PC-9 (cell line): Measurements from ENCODE around the gene HOXD11. TPM values are rescaled to one million over a fixed set of nuclear protein-coding genes. Genes with fewer than 3 reads are reported as not detected.

Experiments used
- BruUV-seq: library from RNA; stranded (reverse); fragments of 400-500 nt; replicated peaks from 2 replicates; lab custom pipeline; 2021; lab: Mats Ljungman, UMichigan
- CTCF ChIA-PET: fragments of 300-600 bp; sonication (Branson Sonifier 250); formaldehyde crosslinking; loops from one replicate; lab custom pipeline; 2022; ENCODE audit warnings: antibody characterized with exemption; lab: Charles Lee
- POLR2A ChIA-PET: fragments of 300-600 bp; sonication (Branson Sonifier 250); formaldehyde crosslinking; loops from one replicate; lab custom pipeline; 2022; ENCODE audit warnings: antibody characterized with exemption; ENCODE audit not compliant: unreplicated experiment; lab: Charles Lee
- DNase-seq, 2 experiments: peaks; one replicate each; pipeline versions ENCODE4 v3.0.0 to v3.0.0-alpha.2; 2015 to 2022; ENCODE audit warnings: mixed read lengths in 1 of 2
- H2AFZ ChIP-seq: fragments of 200-600 bp; sonication (generic); 2 replicates; pipeline ENCODE4 v1.8.1; 2017; ENCODE audit warnings: antibody characterized with exemption
- H3F3A ChIP-seq: fragments of 200-600 bp; sonication (generic); 2 replicates; pipeline ENCODE4 v1.8.1; 2017; ENCODE audit warnings: antibody characterized with exemption, mild to moderate bottlenecking, low read depth; ENCODE audit not compliant: insufficient read depth
- H3K27ac ChIP-seq: fragments of 200-600 bp; sonication (generic); 2 replicates; pipeline ENCODE4 v1.6.1; 2016; ENCODE audit warnings: mixed run types
- H3K27me3 ChIP-seq: fragments of 200-600 bp; sonication (generic); 2 replicates; pipeline ENCODE4 v1.6.1; 2016; ENCODE audit warnings: low read depth, mixed run types; ENCODE audit not compliant: insufficient read depth
- H3K36me3 ChIP-seq: fragments of 200-600 bp; sonication (generic); 2 replicates; pipeline ENCODE4 v1.6.1; 2016; ENCODE audit warnings: low read depth, mixed run types
- H3K4me1 ChIP-seq: fragments of 200-600 bp; sonication (generic); replicated peaks from 2 replicates; pipeline ENCODE4 v1.6.1; 2016; ENCODE audit warnings: mixed run types; ENCODE audit not compliant: insufficient read depth
- H3K4me2 ChIP-seq: fragments of 200-600 bp; sonication (generic); 2 replicates; pipeline ENCODE4 v1.6.1; 2017; ENCODE audit warnings: mixed run types
- H3K4me3 ChIP-seq: fragments of 200-600 bp; sonication (generic); 2 replicates; pipeline ENCODE4 v1.6.1; 2016; ENCODE audit warnings: mixed run types
- H3K79me2 ChIP-seq: fragments of 200-600 bp; sonication (generic); 2 replicates; pipeline ENCODE4 v1.6.1; 2017; ENCODE audit warnings: low read depth, mixed run types
- H3K9me2 ChIP-seq: fragments of 200-600 bp; sonication (generic); 2 replicates; pipeline ENCODE4 v1.8.1; 2017; ENCODE audit warnings: mild to moderate bottlenecking; ENCODE audit not compliant: insufficient read depth
- H3K9me3 ChIP-seq: fragments of 200-600 bp; sonication (generic); 2 replicates; pipeline ENCODE4 v1.8.1; 2016; ENCODE audit warnings: low read depth; ENCODE audit not compliant: insufficient read depth
- H4K20me1 ChIP-seq: fragments of 200-600 bp; sonication (generic); 2 replicates; pipeline ENCODE4 v1.8.1; 2017; ENCODE audit not compliant: insufficient read depth
- CTCF ChIP-seq: fragments of 200-600 bp; sonication (generic); conservative IDR thresholded peaks from 2 replicates; pipeline ENCODE4 v1.6.1; 2017; ENCODE audit warnings: mixed run types, antibody characterized with exemption, mild to moderate bottlenecking, moderate library complexity
- EZH2 ChIP-seq: fragments of 200-600 bp; sonication (generic); IDR thresholded peaks from 2 replicates; pipeline ENCODE4 v1.8.0; 2017; ENCODE audit warnings: antibody characterized with exemption, low read depth
- intact Hi-C: fragments of 100-400 bp; cut with micrococcal nuclease; formaldehyde crosslinking; loops from one replicate; pipeline ENCODE4 v1.10.0; 2022; ENCODE audit not compliant: unreplicated experiment
- total RNA-seq: library from RNA; stranded (reverse); gene quantifications from 2 replicates; pipeline ENCODE4 v1.2.3, GENCODE V29; 2021

The HOXD11 gene
- total RNA-seq, 1 experiment from 2014 or later, result not detected

- no peaks in the 10 kb centered on the region for H3K4me1 ChIP-seq
- no peak overlapping the region for H2AFZ ChIP-seq
- H3K79me2 ChIP-seq, result no peaks in the 10 kb centered on the region
- peaks cover 76% of the 10 kb centered on the region for H3K27me3 ChIP-seq
- H3K9me3 ChIP-seq, result no peaks in the 10 kb centered on the region
- intact Hi-C loops, result no loop called here
- no peaks in the 10 kb centered on the region for H4K20me1 ChIP-seq
- H3K27ac ChIP-seq, result no peak overlapping the region
- TF ChIP-seq CTCF, result no peak
- TF ChIP-seq EZH2, result no peak
- no peak for DNase-seq
- no peaks in the 10 kb centered on the region for H3F3A ChIP-seq
- BruUV-seq, result no TSS peak
- H3K4me3 ChIP-seq, result no peak overlapping the region
- CTCF ChIA-PET, result no interaction called here
- H3K4me2 ChIP-seq, result no peak overlapping the region
- H3K9me2 ChIP-seq, result no peaks in the 10 kb centered on the region
- no peaks in the 10 kb centered on the region for H3K36me3 ChIP-seq
- POLR2A ChIA-PET, result no interaction called here
Observed at GRCh38 chr2:176146101-176146500, 39.0 kb downstream of the HOXD11 start.

- peaks cover 81% of the 10 kb centered on the region for H3K27me3 ChIP-seq
Observed at GRCh38 chr2:176146645-176147044, 39.6 kb downstream of the HOXD11 start.

GRCh38 chr2:176147210-176147799, 40.2 kb downstream of the HOXD11 start:
- no peak for DNase-seq
- H3K4me2 ChIP-seq, result no peak overlapping the region
- no peak overlapping the region for H2AFZ ChIP-seq
- peaks cover 85% of the 10 kb centered on the region for H3K27me3 ChIP-seq
- no peaks in the 10 kb centered on the region for H3K9me2 ChIP-seq
- no peak overlapping the region for H3K27ac ChIP-seq
- intact Hi-C loops, result no loop called here
- TF ChIP-seq EZH2, result no peak
- TF ChIP-seq CTCF, result no peak
- no TSS peak for BruUV-seq
- H3K4me3 ChIP-seq, result no peak overlapping the region
- POLR2A ChIA-PET, result no interaction called here
- H4K20me1 ChIP-seq, result no peaks in the 10 kb centered on the region
- CTCF ChIA-PET, result no interaction called here
- H3K4me1 ChIP-seq, result no peaks in the 10 kb centered on the region
- no peaks in the 10 kb centered on the region for H3K9me3 ChIP-seq
- H3F3A ChIP-seq, result no peaks in the 10 kb centered on the region
- H3K36me3 ChIP-seq, result no peaks in the 10 kb centered on the region
- no peaks in the 10 kb centered on the region for H3K79me2 ChIP-seq

More at GRCh38 chr2:176146645-176147044, 39.6 kb downstream of the HOXD11 start:
- ChIA-PET CTCF (no interaction called here), POLR2A (no interaction called here)
- no peaks in the 10 kb centered on the region for H4K20me1 ChIP-seq
- no peak overlapping the region for H3K4me2 ChIP-seq
- no peaks in the 10 kb centered on the region for H3K4me1 ChIP-seq
- no peak overlapping the region for H3K27ac ChIP-seq
- H3K4me3 ChIP-seq, result no peak overlapping the region
- no peaks in the 10 kb centered on the region for H3K79me2 ChIP-seq
- no peaks in the 10 kb centered on the region for H3K9me2 ChIP-seq
- no TSS peak for BruUV-seq
- no peaks in the 10 kb centered on the region for H3K36me3 ChIP-seq
- no peak for DNase-seq
- no peaks in the 10 kb centered on the region for H3F3A ChIP-seq
- H3K9me3 ChIP-seq, result no peaks in the 10 kb centered on the region
- intact Hi-C loops, result no loop called here
- TF ChIP-seq EZH2 (no peak), CTCF (no peak)
- no peak overlapping the region for H2AFZ ChIP-seq
